DMS153 treated with DMSO at 0.1 percent for 48 hours (cell line): ENCODE measurements around the gene ADK.
"Not testable (repeated sequence)": the region's sequence is repeated elsewhere in the genome, so short reads cannot be mapped to it uniquely, and the experiment has no call there.

Source experiments
- DNase-seq: peaks from one replicate; lab custom pipeline; 2025; ENCODE audit not compliant: unreplicated experiment; lab: John Stamatoyannopoulos, UW

The ADK gene

DNA sequence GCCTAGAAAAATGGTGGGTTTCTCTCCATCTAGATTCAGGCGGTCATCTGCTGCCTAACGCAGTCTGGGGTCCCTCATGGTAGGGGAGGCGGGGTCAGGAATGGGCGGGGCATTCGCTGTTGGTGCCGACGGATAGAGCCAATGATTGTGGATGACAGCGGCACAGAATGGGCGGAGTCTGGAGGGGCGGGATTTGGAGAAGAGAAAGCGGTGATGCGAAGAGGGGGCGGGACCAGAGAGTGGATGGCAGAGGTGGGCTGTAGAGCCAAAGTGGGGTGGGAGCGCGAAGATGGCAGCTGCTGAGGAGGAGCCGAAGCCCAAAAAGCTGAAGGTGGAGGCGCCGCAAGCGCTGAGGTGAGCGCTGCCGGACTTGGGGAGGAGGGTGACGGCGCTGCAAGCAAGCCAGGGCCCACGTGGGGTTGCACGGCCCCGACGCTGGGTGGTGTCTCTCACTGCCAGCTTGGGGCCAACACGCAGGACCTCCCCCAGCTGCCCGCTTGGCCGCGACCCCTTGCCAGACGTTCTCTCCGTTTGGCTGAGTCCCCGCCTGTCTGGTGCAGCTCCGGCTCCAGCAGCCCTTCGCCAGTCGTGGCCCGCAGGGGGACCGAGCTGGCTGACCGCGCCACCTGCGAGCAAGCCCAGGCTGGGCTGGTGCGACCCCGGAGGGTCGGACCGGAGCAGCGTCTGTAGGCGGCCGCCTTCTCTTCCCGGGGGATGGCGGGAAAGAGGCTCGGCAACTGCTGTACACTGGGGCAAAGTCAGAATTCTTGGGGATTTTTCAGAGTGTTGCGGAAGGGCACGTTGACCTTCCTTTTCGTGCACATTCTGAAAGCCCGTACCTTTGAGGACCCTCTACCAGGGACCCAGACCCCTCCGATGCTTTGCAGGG is at the start of gene ADK:
Gene ADK, plus strand, starts transcription at position 232 of the 889 bp plus-strand sequence. Its CDS starts 58 bp downstream, at position 290.
- peak; percentile 95 for DNase-seq

DNA sequence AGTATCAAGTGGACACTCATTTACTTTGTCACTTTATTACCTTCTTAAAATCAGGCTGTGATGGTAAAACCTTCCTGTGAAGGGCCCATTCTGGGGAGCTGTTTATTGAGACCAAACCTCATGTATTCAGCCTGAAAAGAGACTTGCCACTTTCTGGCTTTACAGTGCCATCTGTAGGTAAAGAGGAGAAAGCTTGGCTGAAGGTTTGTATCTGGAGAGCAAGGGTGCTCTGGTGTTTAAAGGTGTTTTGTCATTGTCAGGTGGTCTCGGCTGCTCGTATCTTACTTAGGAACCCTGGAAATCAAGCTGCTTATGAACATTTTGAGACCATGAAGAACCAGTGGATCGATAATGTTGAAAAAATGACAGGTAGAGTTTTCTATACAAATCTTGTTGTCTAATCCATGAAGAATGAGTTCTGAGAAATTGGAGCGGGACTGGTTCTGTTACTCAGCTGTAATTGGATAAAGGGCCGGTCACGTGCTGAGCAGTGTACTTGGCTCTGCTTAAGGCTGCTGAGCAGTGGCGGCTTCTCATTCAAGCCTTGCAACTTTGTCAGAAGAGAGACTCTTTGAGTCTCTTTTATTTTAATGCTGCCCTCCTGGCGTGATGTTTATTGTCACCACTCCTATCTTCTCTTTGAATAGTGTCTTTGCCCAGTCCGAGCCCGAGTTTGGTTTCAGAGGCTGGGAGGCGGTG is 47.3 kb upstream of the ADK start:
- DNase-seq = no peak

DNA sequence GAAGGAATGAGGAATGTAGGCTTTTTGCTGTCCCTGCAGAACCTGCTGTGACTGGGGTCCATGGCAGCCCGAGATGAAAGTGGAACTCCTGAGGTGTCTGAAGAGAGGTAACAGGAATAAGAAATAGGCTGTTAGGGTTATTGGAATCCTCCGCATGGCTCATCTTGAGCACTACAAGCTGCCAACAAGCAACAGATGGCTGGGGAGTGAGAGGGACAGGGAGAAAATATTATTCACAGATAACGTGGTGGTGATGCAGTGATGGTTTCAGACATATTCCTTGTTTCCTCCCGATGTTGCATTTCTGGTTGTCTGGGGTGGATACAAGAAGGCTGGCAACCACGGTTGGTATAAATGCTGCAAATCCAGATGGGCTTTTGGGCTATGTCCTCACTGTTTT is 46.5 kb upstream of the ADK start:
- no peak for DNase-seq

DNA sequence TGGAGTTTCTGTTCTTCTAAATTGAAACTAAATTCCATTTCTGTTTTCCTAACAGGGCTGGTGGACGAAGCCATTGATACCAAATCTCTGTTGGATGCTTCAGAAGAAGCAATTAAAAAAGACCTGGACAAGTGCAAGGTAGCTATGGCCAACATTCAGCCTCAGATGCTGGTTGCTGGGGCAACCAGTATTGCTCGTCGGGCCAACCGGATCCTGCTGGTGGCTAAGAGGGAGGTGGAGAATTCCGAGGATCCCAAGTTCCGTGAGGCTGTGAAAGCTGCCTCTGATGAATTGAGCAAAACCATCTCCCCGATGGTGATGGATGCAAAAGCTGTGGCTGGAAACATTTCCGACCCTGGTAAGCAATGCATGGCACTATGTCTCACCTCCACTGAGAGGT is 46.0 kb upstream of the ADK start:
- DNase-seq = no peak

DNA sequence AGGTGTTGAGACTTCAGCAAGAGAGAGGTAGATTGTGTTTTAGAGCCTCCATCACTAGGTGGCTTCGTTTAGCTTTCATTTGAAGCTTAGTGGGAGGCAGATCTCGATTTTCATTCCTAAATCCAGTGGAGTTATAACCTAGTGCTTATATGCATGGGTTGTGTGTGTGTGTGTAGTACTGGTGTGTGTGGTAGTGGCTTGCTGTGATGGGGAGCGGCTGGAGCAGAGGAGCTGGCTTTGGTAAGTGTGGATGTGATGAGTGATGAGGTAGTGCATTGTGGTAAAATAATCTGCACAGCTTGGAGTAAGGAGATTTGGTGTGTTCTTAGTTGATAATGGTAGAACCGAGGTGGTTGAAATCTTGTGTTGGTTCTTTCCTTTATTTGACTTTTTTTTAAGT is 43.6 kb upstream of the ADK start:
- no peak for DNase-seq

DNA sequence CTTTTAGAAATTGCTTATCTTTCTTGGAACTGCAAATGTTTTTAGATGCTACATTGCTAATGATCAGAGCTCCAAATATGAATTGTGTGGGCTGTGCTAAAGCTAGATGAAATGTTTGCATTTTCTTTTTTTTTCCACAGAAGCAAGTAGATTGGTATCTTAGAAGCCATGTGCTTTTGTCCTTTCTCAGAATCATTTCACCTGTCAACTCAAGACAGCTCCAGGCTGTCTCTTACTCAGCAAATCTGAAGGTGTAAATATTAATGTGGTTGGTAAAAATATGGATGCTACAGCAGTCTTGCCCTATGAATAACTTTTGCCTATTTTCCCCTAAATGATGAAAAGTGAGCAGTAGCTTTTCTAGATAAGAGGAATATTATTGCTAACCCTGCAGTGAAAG is 41.6 kb upstream of the ADK start:
- DNase-seq = no peak

DNA sequence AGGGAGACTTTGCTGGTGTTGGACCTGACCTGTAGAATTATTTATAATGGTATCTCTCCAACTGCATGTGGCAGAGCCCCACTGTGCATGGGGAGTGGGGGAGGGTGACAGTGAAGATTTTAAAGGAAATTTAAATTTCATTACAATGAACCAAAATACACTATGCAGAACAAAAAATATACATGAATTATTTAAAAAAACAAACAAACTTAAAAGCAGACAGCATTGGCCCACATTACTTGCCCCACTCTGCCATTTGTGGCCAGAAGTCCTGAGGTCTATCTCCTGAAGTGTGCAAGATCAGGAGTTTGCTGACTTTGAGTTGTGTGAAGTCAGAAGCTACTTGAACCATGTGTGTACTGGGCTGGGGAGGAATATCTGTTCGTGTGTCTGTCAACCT is 40.9 kb upstream of the ADK start:
- DNase-seq = no peak

DNA sequence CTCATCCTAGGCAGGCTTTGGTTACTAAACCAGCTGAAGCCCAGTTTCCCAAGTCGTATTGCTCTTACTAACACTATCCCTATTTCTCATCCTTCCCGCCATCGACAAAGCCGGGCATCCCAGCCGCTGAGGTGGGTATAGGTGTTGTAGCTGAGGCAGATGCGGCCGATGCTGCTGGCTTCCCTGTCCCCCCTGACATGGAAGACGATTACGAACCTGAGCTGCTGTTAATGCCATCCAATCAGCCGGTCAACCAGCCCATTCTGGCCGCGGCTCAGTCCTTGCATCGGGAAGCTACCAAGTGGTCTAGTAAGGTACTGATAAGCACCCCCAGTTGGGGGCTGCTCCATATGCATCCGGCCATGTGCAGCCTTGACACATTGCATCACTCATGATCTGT is 39.2 kb upstream of the ADK start:
- DNase-seq = no peak

DNA sequence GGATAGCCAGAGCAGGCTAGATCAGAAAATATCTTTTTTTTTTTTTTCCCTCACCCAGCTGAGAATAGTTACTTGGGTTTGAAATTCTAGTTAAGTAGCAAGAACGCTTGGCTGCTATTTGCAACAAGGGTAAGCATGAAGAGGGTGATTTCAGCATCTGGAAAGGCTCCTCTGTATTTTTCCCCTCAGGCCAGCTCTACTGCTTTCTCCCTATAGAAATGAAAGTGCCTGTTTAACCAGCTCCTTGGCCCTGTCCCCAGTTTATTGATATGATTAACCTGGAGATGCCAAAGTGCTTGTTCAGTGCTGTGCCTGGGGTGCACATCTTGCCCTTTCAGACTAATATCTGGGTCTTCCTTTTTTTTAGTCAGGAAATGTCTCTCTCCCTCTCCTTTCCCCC is 37.5 kb upstream of the ADK start:
- DNase-seq = no peak

DNA sequence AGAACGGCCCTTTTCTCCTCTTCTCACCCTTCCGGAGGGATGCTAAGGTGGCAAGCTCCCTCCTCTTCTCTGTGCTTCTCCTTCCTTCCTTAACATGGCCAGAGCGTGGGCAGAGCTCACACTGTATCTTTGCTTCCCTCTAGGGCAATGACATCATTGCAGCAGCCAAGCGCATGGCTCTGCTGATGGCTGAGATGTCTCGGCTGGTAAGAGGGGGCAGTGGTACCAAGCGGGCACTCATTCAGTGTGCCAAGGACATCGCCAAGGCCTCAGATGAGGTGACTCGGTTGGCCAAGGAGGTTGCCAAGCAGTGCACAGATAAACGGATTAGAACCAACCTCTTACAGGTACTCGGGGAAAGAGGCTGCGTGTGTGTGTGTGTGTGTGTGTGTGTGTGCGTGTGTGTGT is 37.0 kb upstream of the ADK start:
- no peak for DNase-seq

DNA sequence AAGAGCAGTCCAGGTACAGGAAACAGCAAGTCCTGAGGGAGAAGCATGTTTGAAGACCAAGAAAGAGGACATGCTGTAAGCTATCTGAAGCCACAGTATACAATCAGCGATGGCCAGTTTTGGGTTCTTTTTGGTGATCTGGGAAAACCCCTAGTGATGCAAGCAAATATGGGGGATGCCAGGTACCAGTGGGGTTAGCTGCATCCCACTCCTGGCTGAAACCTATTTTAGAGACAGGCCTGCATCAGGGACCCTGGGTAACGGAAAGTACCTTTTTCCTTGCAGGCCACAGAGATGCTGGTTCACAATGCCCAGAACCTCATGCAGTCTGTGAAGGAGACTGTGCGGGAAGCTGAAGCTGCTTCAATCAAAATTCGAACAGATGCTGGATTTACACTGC is 33.3 kb upstream of the ADK start:
- DNase-seq = no peak

DNA sequence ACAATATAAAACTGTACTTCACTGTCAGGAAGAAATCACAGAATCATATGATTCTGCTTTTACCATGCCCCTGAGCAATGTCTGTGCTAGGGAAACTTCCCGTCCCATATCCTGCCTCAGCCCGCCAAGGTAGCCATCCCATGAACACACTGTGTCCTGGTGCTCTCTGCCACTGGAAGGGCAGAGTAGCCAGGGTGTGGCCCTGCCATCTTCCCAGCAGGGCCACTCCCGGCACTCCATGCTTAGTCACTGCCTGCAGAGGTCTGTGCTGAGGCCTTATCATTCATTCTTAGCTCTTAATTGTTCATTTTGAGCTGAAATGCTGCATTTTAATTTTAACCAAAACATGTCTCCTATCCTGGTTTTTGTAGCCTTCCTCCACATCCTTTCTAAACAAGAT is 32.2 kb upstream of the ADK start:
- no peak for DNase-seq

DNA sequence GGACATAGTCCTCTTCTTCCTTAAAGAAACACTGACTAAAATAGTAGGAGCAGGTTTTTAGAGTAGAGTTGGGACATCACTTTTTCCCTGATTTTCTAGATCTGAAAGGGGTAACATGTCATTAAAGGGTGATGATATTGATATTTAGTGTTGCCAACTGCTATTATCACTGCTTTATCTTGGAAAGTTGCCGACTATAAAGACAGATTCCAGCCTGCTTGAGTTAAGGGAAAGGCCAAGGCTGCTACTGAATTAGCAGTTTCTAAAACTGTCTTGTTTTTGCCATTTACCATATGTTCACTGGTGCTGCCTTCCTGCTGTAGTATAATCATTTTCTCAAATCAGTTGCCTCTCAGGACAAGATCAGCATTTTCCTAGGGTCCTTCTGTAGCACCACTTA is 30.1 kb upstream of the ADK start:
- no peak for DNase-seq

DNA sequence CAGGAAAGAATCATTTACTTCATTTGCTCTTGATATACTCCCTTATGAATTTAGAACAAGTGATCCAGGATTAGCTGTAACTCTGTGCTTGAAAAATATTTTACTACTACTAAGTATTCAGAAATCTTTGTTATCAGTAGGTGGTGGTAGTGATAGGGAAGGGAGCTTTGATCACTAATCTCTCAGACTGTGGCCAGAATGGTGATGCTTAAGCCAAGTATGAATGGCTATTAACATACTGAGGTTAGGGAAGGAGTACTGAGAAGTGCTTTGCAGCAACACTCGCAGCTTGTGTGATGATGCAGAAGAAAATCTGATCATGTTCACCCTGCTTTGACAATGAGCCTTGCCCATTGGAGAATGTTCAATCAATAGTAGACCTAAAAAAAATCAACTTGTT is 29.7 kb upstream of the ADK start:
- DNase-seq = no peak

DNA sequence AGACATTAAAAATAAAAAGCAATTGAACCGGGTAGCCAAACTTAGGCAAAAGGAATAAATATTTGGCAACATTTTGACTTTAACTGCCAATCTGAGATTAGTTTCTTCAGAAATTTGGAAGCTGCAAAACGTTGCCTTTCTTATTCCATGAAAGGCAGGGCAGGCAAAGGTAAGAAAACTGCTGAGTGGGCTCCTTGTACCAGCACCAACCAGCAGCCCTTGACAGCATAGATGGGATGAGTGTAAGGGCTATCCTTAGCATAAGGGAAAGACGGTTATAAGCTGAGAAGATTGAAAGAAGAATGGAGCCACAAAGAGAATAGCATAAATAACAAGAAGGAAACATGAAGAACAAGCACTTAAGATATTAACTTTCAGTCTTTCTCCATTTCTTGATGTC is 29.0 kb upstream of the ADK start:
- DNase-seq = no peak

DNA sequence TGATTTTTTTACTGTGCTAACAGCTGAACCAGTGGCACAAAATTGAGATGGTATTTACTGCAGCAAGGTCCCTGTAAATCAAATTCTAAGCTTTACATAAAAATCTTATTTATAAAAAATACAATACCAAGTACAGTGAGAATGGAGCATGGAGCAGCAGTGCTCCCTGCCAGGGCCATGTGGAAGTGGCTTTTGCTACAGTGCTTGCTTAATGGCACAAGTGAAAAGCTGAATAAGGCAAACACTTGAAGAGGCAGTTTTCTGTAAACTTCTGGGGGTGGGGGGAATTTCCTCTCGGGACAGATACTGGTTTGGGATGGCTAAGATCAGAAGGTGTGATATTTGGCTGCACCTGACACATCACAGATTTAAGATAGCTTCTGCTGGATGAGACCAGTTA is 27.9 kb upstream of the ADK start:
- no peak for DNase-seq

DNA sequence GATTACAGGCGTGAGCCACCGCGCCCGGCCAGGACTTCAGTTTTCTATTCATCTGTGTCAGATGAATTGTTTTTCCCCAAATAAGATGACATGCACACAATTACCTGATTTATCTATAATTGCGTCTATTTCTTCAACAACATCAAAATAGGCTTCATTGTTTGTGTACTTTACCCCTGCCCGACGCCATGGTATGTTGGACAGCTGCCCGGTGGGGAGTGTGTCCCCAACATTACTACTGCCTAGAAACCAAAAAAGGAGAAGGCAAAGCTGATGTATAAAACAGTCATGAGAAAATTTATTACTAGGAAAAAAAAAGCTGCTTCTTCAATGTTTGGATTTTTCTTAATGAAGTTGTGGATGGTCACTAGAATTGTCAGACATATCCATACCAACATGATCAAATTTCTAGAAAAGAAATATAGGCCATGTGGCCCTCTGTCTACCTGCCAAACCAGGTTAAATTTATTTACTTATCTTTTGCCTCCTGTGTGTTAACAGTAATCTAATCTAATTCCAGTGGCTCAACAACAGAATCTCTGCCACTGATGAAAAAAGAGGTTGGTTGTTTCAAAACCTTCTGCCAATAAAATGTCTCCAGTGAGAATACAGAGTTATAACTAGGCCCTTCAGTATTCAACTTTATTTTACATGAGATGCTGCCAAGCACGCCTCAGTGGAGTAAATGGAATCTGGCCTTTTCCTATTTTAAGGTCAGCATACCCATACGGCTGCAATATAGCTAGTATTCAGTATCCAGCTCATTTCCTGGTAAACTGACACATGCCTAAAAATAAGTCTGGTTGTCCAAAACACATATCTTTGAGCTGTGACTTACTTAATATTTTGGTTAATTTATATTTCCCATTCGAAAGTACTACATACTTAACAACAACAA is 16.8 kb upstream of the ADK start:
- no peak for DNase-seq

DNA sequence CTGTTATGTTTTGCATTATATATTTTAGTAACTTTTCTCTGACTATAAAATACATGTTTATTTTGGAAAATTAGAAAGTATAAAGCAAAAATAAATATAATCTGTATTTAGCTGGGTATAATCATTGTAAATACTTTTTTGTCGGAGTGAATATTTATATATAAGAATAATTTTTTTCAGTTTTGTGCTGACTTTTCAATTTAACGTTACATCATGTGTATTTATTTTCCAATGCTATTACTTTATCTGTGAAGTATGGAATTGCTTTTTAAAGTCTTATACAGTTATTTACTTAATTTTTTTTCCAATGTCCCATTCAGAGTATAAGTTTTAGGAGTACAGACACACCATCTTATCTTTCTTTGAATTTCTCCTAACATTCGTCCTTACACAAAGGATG is 15.6 kb upstream of the ADK start:
- no peak for DNase-seq

DNA sequence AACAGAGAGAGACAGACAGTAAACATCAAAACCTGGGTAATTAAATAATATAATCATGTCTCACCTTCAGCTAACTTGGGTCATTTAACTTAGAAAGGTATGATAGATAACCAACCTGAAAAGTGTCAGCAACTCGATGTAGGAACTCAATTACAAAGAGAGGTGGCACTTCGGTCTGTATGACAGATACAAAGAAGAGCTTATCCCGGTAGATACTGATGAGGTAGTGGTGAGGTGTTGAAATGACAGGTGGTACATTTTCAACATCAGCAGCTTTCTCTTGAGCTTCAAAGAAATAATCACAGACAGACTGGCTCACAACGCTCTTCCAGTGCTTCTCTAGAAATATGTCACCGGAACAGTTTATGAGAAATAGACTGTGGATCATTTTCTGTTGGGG is 13.0 kb upstream of the ADK start:
- DNase-seq = no peak

DNA sequence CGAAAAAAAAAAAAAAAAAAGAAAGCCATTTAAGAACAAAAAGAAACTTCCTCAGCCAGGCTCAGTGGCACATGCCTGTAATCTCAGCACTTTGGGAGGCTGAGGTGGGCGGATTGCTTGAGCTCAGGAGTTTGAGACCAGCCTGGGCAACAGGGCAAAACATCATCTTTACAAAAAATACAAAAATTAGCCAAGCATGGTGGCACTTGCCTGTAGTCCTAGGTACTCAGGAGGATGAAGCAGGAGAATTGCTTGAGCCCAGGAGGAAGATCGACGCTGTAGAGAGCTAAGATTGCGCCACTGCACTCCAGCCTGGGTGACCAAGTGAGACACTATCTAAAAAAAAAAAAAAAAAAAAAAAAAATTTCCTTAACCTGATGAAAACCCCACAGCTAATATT is 12.4 kb upstream of the ADK start:
- DNase-seq = not testable (repeated sequence)

DNA sequence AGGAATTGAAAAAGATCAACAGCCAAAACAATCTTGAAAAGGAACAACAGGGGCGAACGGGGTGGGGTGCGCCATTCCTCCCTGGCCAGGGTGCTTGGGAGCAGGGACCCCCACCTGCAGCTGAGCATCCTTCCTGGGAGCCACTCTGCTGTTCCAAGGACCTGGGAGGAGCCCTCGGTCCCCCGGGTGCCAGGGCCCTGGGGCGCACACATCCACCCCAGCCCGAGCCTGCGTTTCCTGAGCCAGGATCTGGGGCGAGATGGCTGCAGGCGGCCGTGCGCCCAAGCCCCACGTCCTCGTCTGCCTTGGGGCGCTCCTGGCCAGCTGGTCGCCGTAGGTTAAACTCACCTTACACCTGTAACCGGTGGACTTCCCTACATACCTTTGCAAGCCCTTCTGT is 11.0 kb upstream of the ADK start:
- DNase-seq = no peak

DNA sequence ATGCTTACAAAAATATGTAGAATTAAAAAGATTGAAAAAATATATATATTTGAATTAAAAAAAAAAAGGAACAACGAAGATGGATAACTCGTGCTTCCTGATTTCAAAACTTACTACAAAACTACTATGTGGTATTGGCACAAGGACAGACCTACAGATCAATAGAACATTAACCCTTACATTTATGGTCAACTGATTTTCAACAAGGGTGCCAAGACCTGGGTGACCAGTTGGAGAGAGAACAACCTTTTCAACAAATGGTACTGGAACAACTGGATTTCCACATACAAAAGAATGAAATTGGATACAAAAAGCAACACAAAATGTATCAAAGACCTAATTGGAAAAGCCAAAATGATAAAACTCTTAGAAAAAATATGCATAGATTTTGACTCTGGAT is 10.5 kb upstream of the ADK start:
- no peak for DNase-seq
